H9 (cell line): Measurements from ENCODE around the gene KRT1. TPM values are rescaled to one million over a fixed set of nuclear protein-coding genes. Genes with fewer than 3 reads are reported as not detected.
A peak's percentile ranks its signal among the peaks of the same experiment; 100 is the strongest.

ENCODE experiments used
- DNase-seq: peaks from one replicate; pipeline ENCODE4 v3.0.0-alpha.2; 2017
- H2AFZ ChIP-seq: one replicate; pipeline ENCODE4 v1.6.1; 2013; ENCODE audit warnings: mild to moderate bottlenecking, low read length, control low read depth, moderate library complexity
- H2AK5ac ChIP-seq: 2 replicates; pipeline ENCODE4 v1.6.1; 2013; ENCODE audit warnings: low read length, control low read depth, mixed read lengths; ENCODE audit not compliant: insufficient read length
- H2BK120ac ChIP-seq: one replicate; pipeline ENCODE4 v1.6.1; 2013; ENCODE audit warnings: low read depth, mild to moderate bottlenecking, low read length, control low read depth, inconsistent platforms; ENCODE audit not compliant: poor library complexity, severe bottlenecking
- H2BK12ac ChIP-seq: 2 replicates; pipeline ENCODE4 v1.6.1; 2013; ENCODE audit warnings: low read length, control low read depth, mixed read lengths, low read depth; ENCODE audit not compliant: insufficient read length
- H2BK15ac ChIP-seq: 2 replicates; pipeline ENCODE4 v1.6.1; 2013; ENCODE audit warnings: low read depth, low read length, control low read depth
- H2BK20ac ChIP-seq: one replicate; pipeline ENCODE4 v1.6.1; 2013; ENCODE audit warnings: low read depth, mild to moderate bottlenecking, low read length, control low read depth, inconsistent platforms; ENCODE audit not compliant: poor library complexity, severe bottlenecking
- H2BK5ac ChIP-seq: 2 replicates; pipeline ENCODE4 v1.6.1; 2013; ENCODE audit warnings: low read length, control low read depth, mixed read lengths; ENCODE audit not compliant: insufficient read length
- H3K14ac ChIP-seq: 2 replicates; pipeline ENCODE4 v1.6.1; 2013; ENCODE audit warnings: low read length, control low read depth; ENCODE audit not compliant: insufficient read depth
- H3K18ac ChIP-seq: 2 replicates; pipeline ENCODE4 v1.6.1; 2013; ENCODE audit warnings: low read depth, mild to moderate bottlenecking, mixed read lengths, low read length, control low read depth; ENCODE audit not compliant: insufficient read length
- H3K23ac ChIP-seq: 2 replicates; pipeline ENCODE4 v1.6.1; 2013; ENCODE audit warnings: low read length, control low read depth, mixed read lengths, low read depth; ENCODE audit not compliant: insufficient read length
- H3K23me2 ChIP-seq: 2 replicates; pipeline ENCODE4 v1.6.1; 2013; ENCODE audit warnings: low read depth, mild to moderate bottlenecking, mixed read lengths, low read length, control low read depth; ENCODE audit not compliant: insufficient read length, poor library complexity, severe bottlenecking
- H3K27ac ChIP-seq: 2 replicates; pipeline ENCODE4 v1.5.1; 2013; ENCODE audit warnings: low read length, control low read depth, mixed read lengths, low read depth; ENCODE audit not compliant: insufficient read length
- H3K27me3 ChIP-seq: 2 replicates; pipeline ENCODE4 v1.6.1; 2013; ENCODE audit warnings: low read length, control low read depth, inconsistent platforms; ENCODE audit not compliant: insufficient read depth
- H3K4ac ChIP-seq: 2 replicates; pipeline ENCODE4 v1.6.1; 2013; ENCODE audit warnings: low read depth, mild to moderate bottlenecking, control low read depth, inconsistent platforms, low read length, moderate library complexity
- H3K4me1 ChIP-seq: 2 replicates; pipeline ENCODE4 v1.6.1; 2013; ENCODE audit warnings: low read length, control low read depth, inconsistent platforms; ENCODE audit not compliant: insufficient read depth
- H3K4me2 ChIP-seq: 2 replicates; pipeline ENCODE4 v1.6.1; 2013; ENCODE audit warnings: low read length, control low read depth, mixed read lengths; ENCODE audit not compliant: insufficient read length, insufficient read depth
- H3K56ac ChIP-seq: 2 replicates; pipeline ENCODE4 v1.6.1; 2013; ENCODE audit warnings: low read depth, mild to moderate bottlenecking, mixed read lengths, low read length, control low read depth; ENCODE audit not compliant: insufficient read length
- H3K79me1 ChIP-seq: 2 replicates; pipeline ENCODE4 v1.6.1; 2013; ENCODE audit warnings: low read depth, mild to moderate bottlenecking, moderate library complexity, low read length, control low read depth, inconsistent platforms; ENCODE audit not compliant: insufficient read depth, poor library complexity, severe bottlenecking
- H3K79me2 ChIP-seq: 2 replicates; pipeline ENCODE4 v1.6.1; 2013; ENCODE audit warnings: low read length, control low read depth, inconsistent platforms; ENCODE audit not compliant: insufficient read depth
- H3K9ac ChIP-seq: 2 replicates; pipeline ENCODE4 v1.6.1; 2013; ENCODE audit warnings: low read length, control low read depth, mixed read lengths; ENCODE audit not compliant: insufficient read length; ENCODE audit errors: extremely low read depth
- H3K9me3 ChIP-seq: one replicate; pipeline ENCODE4 v1.6.1; 2013; ENCODE audit warnings: low read depth, low read length, inconsistent platforms; ENCODE audit not compliant: control insufficient read depth
- H3T11ph ChIP-seq: one replicate; pipeline ENCODE4 v1.6.1; 2013; ENCODE audit warnings: mild to moderate bottlenecking, low read length, control low read depth, inconsistent platforms
- H4K20me1 ChIP-seq: one replicate; pipeline ENCODE4 v1.6.1; 2013; ENCODE audit not compliant: control insufficient read depth, insufficient read length, insufficient read depth
- H4K5ac ChIP-seq: 2 replicates; pipeline ENCODE4 v1.6.1; 2013; ENCODE audit warnings: low read depth, mild to moderate bottlenecking, mixed read lengths, low read length, control low read depth; ENCODE audit not compliant: insufficient read length
- H4K8ac ChIP-seq: replicated peaks from 2 replicates; pipeline ENCODE4 v1.6.1; 2013; ENCODE audit warnings: low read length, control low read depth, mixed read lengths, low read depth; ENCODE audit not compliant: insufficient read length
- H4K91ac ChIP-seq: 2 replicates; pipeline ENCODE4 v1.6.1; 2013; ENCODE audit warnings: low read depth, mild to moderate bottlenecking, moderate library complexity, mixed read lengths, low read length, control low read depth; ENCODE audit not compliant: insufficient read length
- H3K27ac Mint-ChIP-seq, 3 experiments: 2 replicates in 2 of 3; 3 replicates in 1 of 3; pipeline ENCODE4 v1.8.0; 2020 to 2021; ENCODE audit warnings: mixed read lengths in 3 of 3, mild to moderate bottlenecking in 1 of 3, moderate library complexity in 1 of 3
- H3K27me3 Mint-ChIP-seq: 2 replicates; pipeline ENCODE4 v1.8.0; 2021; ENCODE audit warnings: low read depth, mild to moderate bottlenecking, moderate library complexity, mixed read lengths
- H3K36me3 Mint-ChIP-seq, 3 experiments: 2 replicates in 2 of 3; 3 replicates in 1 of 3; pipeline ENCODE4 v1.8.0; 2020 to 2021; ENCODE audit warnings: low read depth in 3 of 3, mixed read lengths in 3 of 3; ENCODE audit not compliant: insufficient read depth in 1 of 3
- H3K4me1 Mint-ChIP-seq, 2 experiments: 2 replicates each; pipeline ENCODE4 v1.8.0; 2020; ENCODE audit warnings: mixed read lengths in 2 of 2
- H3K4me3 Mint-ChIP-seq, 2 experiments: 2 replicates in 1 of 2; 3 replicates in 1 of 2; pipeline ENCODE4 v1.8.0; 2020 to 2021; ENCODE audit warnings: mild to moderate bottlenecking in 2 of 2, mixed read lengths in 2 of 2, moderate library complexity in 1 of 2
- H3K9me3 Mint-ChIP-seq, 2 experiments: 2 replicates in 1 of 2; 3 replicates in 1 of 2; pipeline ENCODE4 v1.8.0; 2020; ENCODE audit warnings: mild to moderate bottlenecking in 2 of 2, mixed read lengths in 2 of 2, moderate library complexity in 1 of 2
- WGBS: extraction: QIAGEN DNeasy Blood & Tissue Kit; methylation state at CpG from one replicate; pipeline ENCODE4 v1.1.7; 2013; ENCODE audit warnings: missing lambda C conversion rate, low lambda C conversion rate, mixed read lengths; ENCODE audit not compliant: insufficient read length; ENCODE audit errors: extremely low coverage; 5-methylcytosine and 5-hydroxymethylcytosine counted together
- total RNA-seq: library from RNA; stranded (reverse); gene quantifications from 2 replicates; pipeline ENCODE4 v1.2.1, GENCODE V29; 2021
- TF ChIP-seq, protein P1 (sequence below): fragments of 200-600 bp; sonication (generic); conservative IDR thresholded peaks from 3 replicates; pipeline ENCODE4 v1.8.0; 2021; ENCODE audit warnings: antibody characterized with exemption, mild to moderate bottlenecking

KRT1 gene
- total RNA-seq, 1 experiment from 2014 or later = not detected

DNA sequence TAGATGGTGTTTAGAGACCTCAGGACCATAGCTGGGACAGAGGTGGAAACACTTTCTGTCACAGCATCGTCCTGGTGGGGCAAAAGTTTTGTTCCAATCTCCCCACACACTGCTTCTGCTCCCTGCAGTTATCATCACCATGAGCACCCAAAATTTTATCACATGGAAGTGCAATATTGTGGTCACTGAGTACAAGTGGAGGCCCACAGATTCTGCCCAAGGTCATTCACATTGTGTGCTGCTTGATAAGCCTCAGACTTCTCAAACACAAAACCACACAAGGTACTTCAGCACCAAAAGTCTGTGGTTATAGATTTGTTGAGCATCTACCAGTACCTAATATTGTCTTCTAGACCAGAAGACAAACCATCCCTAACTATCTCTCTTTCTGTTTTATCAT lies 23.7 kb upstream of the KRT1 start:
- Mint-ChIP-seq H3K27me3 (peaks cover 26% of the 10 kb centered on the region), H3K4me1 (peaks cover 9 to 11% of the 10 kb centered on the region in 2 experiments; a peak in 3 of 4 replicates), H3K36me3 (no peaks in the 10 kb centered on the region; a peak in 1 of 7 replicates), H3K27ac (peak overlapping the region in 1 of 3 experiments; percentile 75; a peak in 1 of 7 replicates), H3K4me3 (no peak overlapping the region), H3K9me3 (no peaks in the 10 kb centered on the region)
- Histone ChIP-seq H2BK15ac (no peak overlapping the region), H3K23ac (no peak overlapping the region), H3T11ph (no peak overlapping the region), H3K56ac (no peak overlapping the region), H2BK5ac (no peak overlapping the region), H2AK5ac (no peak overlapping the region), H4K5ac (no peak overlapping the region), H3K79me2 (no peaks in the 10 kb centered on the region), H3K27me3 (no peaks in the 10 kb centered on the region), H3K9me3 (no peaks in the 10 kb centered on the region), H2AFZ (no peak overlapping the region), H3K27ac (no peak overlapping the region), H3K23me2 (no peaks in the 10 kb centered on the region), H3K9ac (no peak overlapping the region), H3K18ac (no peak overlapping the region), H4K8ac (no peak overlapping the region), H4K20me1 (no peaks in the 10 kb centered on the region), H3K14ac (no peak overlapping the region), H3K4me2 (no peak overlapping the region), H2BK120ac (no peak overlapping the region), H3K4ac (no peak overlapping the region), H4K91ac (no peak overlapping the region), H3K4me1 (no peaks in the 10 kb centered on the region), H2BK20ac (no peak overlapping the region), H3K79me1 (no peaks in the 10 kb centered on the region), H2BK12ac (no peak overlapping the region)
- TF ChIP-seq, protein P1, sequence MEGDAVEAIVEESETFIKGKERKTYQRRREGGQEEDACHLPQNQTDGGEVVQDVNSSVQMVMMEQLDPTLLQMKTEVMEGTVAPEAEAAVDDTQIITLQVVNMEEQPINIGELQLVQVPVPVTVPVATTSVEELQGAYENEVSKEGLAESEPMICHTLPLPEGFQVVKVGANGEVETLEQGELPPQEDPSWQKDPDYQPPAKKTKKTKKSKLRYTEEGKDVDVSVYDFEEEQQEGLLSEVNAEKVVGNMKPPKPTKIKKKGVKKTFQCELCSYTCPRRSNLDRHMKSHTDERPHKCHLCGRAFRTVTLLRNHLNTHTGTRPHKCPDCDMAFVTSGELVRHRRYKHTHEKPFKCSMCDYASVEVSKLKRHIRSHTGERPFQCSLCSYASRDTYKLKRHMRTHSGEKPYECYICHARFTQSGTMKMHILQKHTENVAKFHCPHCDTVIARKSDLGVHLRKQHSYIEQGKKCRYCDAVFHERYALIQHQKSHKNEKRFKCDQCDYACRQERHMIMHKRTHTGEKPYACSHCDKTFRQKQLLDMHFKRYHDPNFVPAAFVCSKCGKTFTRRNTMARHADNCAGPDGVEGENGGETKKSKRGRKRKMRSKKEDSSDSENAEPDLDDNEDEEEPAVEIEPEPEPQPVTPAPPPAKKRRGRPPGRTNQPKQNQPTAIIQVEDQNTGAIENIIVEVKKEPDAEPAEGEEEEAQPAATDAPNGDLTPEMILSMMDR = no peak
- WGBS = no CpG with 5 or more reads among the region's 1 CpG
- DNase-seq = no peak
